NCI-H2196 (cell line): ENCODE results near the gene TRANK1.

Experiments used
- DNase-seq: peaks from one replicate; lab custom pipeline; 2025; ENCODE audit not compliant: unreplicated experiment; lab: John Stamatoyannopoulos, UW

Gene TRANK1

GRCh38 chr3:36850743-36851142, 94.1 kb downstream of the TRANK1 start:
- no peak for DNase-seq

GRCh38 chr3:36846406-36846805, 98.4 kb downstream of the TRANK1 start:
- no peak for DNase-seq

- DNase-seq, result no peak
Observed at GRCh38 chr3:36843065-36844051, 101.5 kb downstream of the TRANK1 start.

- DNase-seq, result no peak
Observed at GRCh38 chr3:36842275-36842674, 102.6 kb downstream of the TRANK1 start.

- DNase-seq, result no peak
Observed at GRCh38 chr3:36840453-36840921, 104.4 kb downstream of the TRANK1 start.

- DNase-seq, result no peak
Observed at GRCh38 chr3:36837089-36837488, 107.8 kb downstream of the TRANK1 start.

- no peak for DNase-seq
Observed at GRCh38 chr3:36833160-36833814, 111.6 kb downstream of the TRANK1 start.

GRCh38 chr3:36832406-36832805, 112.4 kb downstream of the TRANK1 start:
- no peak for DNase-seq

GRCh38 chr3:36827133-36827532, 117.7 kb downstream of the TRANK1 start:
- DNase-seq, result no peak

- DNase-seq, result no peak
Observed at GRCh38 chr3:36826240-36826639, 118.6 kb downstream of the TRANK1 start.

GRCh38 chr3:36824443-36824842, 120.4 kb downstream of the TRANK1 start:
- no peak for DNase-seq

- no peak for DNase-seq
Observed at GRCh38 chr3:36823806-36824205, 121.0 kb downstream of the TRANK1 start.

- no peak for DNase-seq
Observed at GRCh38 chr3:36820083-36820482, 124.8 kb downstream of the TRANK1 start.

GRCh38 chr3:36817806-36818533, 126.9 kb downstream of the TRANK1 start:
- DNase-seq, result no peak

- no peak for DNase-seq
Observed at GRCh38 chr3:36815375-36815774, 129.5 kb downstream of the TRANK1 start.

- no peak for DNase-seq
Observed at GRCh38 chr3:36814776-36815175, 130.1 kb downstream of the TRANK1 start.

GRCh38 chr3:36814066-36814717, 130.7 kb downstream of the TRANK1 start:
- DNase-seq, result no peak

- DNase-seq, result no peak
Observed at GRCh38 chr3:36813305-36813704, 131.5 kb downstream of the TRANK1 start.

GRCh38 chr3:36812240-36812639, 132.6 kb downstream of the TRANK1 start:
- no peak for DNase-seq

- DNase-seq, result no peak
Observed at GRCh38 chr3:36811768-36812167, 133.1 kb downstream of the TRANK1 start.
